ENCODE results near the gene GRID1. TPM values are rescaled to one million over a fixed set of nuclear protein-coding genes. Genes with fewer than 3 reads are reported as not detected.

Gene GRID1
- total RNA-seq, 1 donor from 2014 or later, result 1.4 TPM

GRCh38 chr10:86022906-86023305 is 343.7 kb downstream of the GRID1 start:
- Histone ChIP-seq H3K4me3 (no peak overlapping the region), H3K4me1 (no peaks in the 10 kb centered on the region), H3K27me3 (no peaks in the 10 kb centered on the region), H3K36me3 (no peaks in the 10 kb centered on the region), H3K27ac (no peak overlapping the region), H3K9me3 (no peaks in the 10 kb centered on the region)
- no peak for TF ChIP-seq CTCF (IDR thresholded peaks at IDR 0.05)
- intact Hi-C loops (cut with DNase I), result no loop called here
- DNase-seq (ENCODE audit: low spot score in 2 of 2), result no peak

GRCh38 chr10:86020134-86020533 is 346.5 kb downstream of the GRID1 start:
- H3K36me3 ChIP-seq, result no peaks in the 10 kb centered on the region
- intact Hi-C loops (cut with DNase I), result no loop called here
- no peaks in the 10 kb centered on the region for H3K9me3 ChIP-seq
- no peaks in the 10 kb centered on the region for H3K27me3 ChIP-seq
- no peak overlapping the region for H3K27ac ChIP-seq
- no peak for DNase-seq (ENCODE audit: low spot score in 2 of 2)
- no peaks in the 10 kb centered on the region for H3K4me1 ChIP-seq
- no peak overlapping the region for H3K4me3 ChIP-seq
- TF ChIP-seq CTCF (IDR thresholded peaks at IDR 0.05), result no peak

- intact Hi-C loops (cut with DNase I), result no loop called here
- DNase-seq (ENCODE audit: low spot score in 2 of 2), result no peak
- TF ChIP-seq CTCF (IDR thresholded peaks at IDR 0.05), result no peak
- Histone ChIP-seq H3K9me3 (no peaks in the 10 kb centered on the region), H3K27ac (no peak overlapping the region), H3K4me1 (no peaks in the 10 kb centered on the region), H3K27me3 (no peaks in the 10 kb centered on the region), H3K36me3 (no peaks in the 10 kb centered on the region), H3K4me3 (no peak overlapping the region)
These were observed 347.5 kb downstream of the GRID1 start for GRCh38 chr10:86019141-86019540.

- Histone ChIP-seq H3K4me1 (no peaks in the 10 kb centered on the region), H3K4me3 (no peak overlapping the region), H3K27me3 (no peaks in the 10 kb centered on the region), H3K36me3 (no peaks in the 10 kb centered on the region), H3K27ac (no peak overlapping the region), H3K9me3 (no peaks in the 10 kb centered on the region)
- DNase-seq (ENCODE audit: low spot score in 2 of 2), result no peak
- no peak for TF ChIP-seq CTCF (IDR thresholded peaks at IDR 0.05)
- intact Hi-C loops (cut with DNase I), result no loop called here
These were observed 347.9 kb downstream of the GRID1 start for GRCh38 chr10:86018735-86019058.

GRCh38 chr10:86017841-86018734 is 348.5 kb downstream of the GRID1 start:
- Histone ChIP-seq H3K27ac (no peak overlapping the region), H3K4me1 (no peaks in the 10 kb centered on the region), H3K4me3 (no peak overlapping the region), H3K9me3 (no peaks in the 10 kb centered on the region), H3K27me3 (no peaks in the 10 kb centered on the region), H3K36me3 (no peaks in the 10 kb centered on the region)
- TF ChIP-seq CTCF (IDR thresholded peaks at IDR 0.05), result no peak
- intact Hi-C loops (cut with DNase I), result no loop called here
- no peak for DNase-seq (ENCODE audit: low spot score in 2 of 2)
